NCI-H69 (cell line): ENCODE measurements around the gene TENT4A.
"Not testable (repeated sequence)": the region's sequence is repeated elsewhere in the genome, so short reads cannot be mapped to it uniquely, and the experiment has no call there.

ENCODE experiments used
- DNase-seq: peaks from one replicate; lab custom pipeline; 2025; lab: John Stamatoyannopoulos, UW

TENT4A gene

GRCh38 chr5:6713274-6714225 lies at the start of gene TENT4A:
TENT4A (plus strand) TSS chr5:6713432; CDS start chr5:6713984, 552 bp downstream.
- peak; percentile 66 for DNase-seq

GRCh38 chr5:6666762-6667161 lies 46.5 kb upstream of the TENT4A start:
- no peak for DNase-seq

DNA sequence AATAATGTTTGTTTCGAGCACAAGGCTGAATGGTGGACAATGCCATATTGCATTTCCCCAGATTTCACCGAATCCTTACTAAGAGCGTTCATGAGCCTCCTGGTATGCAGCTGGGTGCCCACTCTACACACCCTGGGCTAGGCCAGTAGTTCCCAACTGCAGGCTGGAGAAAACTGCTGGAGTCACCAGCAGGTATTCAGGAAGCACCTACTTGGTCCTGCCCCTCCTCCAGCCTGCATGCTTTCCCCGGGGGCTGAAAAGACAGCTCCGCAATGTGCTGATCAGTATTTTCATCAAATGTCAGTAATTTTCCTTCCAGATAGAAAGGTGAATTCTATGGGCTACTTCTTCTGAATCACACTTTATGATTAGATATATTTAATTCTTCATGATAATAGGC lies 45.6 kb upstream of the TENT4A start:
- no peak for DNase-seq

DNA sequence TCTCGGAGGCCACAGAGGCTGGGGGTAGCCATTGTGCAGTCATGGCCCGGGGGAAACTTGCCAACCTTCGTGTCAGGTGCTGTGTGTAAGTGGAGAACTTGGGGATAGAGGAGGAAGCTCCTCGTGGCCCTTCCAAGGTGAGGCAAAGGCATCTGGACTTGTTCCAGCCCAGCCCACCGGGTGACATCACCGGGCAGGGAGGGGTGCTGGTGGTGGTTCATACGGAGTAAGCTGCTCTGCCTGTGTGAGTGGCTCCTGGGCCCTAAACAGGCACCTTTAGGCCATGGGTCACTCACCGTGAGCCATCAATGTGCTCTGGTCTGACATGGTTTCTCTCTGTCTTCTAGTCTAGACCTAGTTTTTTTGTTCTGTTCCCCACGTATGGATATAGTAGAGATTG lies 44.5 kb upstream of the TENT4A start:
- DNase-seq: not testable (repeated sequence)

DNA sequence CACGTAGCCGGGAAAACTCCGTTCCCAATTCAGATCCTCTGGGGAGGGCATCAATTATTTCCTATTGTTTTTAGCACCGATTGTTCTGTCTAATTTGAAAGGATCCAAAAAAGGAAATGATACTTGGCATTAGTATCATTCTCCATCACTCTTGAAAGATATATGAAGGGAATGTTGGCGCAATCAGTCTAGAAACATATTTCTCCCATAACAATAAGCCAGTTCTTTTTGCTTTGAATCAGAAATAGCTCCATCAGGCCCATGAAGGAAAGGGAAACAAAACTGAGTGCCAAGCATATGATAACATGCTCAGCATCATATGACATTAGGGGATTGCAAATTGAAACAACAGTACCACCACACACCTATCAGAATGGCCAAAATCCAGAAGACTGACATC lies 40.2 kb upstream of the TENT4A start:
- no peak for DNase-seq

GRCh38 chr5:6673963-6674362 lies 39.3 kb upstream of the TENT4A start:
- no peak for DNase-seq

DNA sequence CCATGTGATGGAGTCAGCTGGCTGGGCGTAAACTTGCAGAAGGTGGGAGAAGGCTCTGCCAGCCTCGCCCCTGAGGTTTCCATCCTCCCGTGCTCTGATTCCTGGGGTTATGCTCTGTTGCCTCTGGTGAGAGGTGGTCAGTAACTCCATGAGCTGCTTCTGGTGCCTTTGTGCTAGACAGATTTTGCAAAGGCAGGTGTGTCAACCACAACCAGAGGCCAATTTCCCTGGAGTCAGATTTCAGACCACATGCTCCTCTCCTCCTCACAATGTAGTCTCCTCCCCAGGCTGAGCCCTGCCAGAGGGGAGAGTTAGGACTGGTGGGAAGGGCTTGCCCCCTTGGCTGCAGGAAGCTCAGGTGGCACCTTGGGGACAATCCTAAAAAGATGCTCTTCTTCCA lies 38.8 kb upstream of the TENT4A start:
- DNase-seq: peak; percentile 56

DNA sequence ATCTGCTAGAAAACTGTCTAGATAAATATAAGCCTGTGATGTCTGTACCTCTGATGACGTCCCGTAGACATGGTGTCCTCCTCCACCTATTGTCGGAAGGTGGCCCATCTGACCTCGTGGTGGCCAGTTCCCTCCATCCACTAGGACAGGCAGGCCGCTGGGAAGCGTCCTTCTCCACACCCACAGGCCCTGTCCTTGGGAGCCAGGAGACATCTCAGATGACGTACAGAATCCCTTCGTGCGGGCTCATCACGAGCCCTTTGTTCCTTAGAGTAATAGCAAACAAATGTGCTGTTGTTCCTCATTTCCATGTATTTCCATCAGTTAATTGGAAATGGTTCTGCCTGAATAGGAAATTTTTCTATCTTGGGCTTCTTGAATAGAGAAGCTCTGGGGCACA lies 38.3 kb upstream of the TENT4A start:
- DNase-seq: no peak

DNA sequence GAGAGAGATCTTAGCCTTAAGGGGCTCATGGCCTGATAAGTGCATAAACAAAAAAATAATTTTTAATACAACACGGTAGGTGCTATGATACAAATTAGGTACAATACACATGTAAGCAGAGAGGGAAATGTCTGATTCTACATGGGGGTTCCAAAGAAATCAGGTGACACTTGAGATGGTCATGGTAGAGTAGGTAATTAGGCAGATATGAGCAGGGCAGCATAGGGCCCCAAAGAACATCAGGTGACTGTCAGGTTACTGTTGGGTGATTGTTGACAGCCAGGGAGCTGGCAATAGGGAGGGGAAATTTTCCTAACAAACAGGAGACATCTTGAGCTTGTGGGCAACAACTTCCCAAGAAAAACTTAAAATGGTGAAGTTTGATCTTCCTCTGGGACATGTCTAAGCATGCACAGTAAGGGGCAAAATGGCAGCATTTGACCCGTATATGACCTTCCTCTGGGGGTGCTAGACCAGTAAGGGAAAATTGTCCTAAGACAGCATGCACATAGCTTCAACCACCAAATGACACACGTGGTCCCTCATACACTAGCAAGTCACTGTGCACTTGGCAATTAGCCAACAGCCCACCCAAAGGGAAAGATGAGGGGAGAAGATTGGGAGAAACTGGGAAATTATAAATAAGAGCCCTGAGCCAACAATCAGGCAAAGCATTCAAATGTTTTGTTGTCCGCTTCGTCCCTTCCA lies 37.3 kb upstream of the TENT4A start:
- no peak for DNase-seq

- DNase-seq: no peak
Observed at GRCh38 chr5:6676702-6677101, 36.5 kb upstream of the TENT4A start.

DNA sequence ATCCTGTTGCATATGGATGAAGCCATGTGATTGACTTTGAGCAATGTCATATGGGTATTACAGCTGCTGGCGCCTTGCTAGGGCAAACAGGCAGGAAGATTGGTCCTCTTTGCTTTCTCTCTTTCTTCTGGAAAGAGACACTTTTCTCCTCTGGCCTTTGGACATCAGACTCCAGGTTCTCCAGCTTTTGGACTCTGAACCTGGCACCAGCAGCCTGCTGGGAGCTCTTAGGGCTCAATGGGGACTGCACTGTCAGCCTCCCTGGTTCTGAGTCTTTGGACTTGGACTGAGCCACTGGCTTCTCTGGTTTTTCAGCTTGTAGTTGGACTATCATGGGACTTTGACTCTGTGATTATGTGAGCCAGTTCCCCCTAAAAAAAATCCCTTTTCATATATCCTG lies 34.8 kb upstream of the TENT4A start:
- DNase-seq: no peak

DNA sequence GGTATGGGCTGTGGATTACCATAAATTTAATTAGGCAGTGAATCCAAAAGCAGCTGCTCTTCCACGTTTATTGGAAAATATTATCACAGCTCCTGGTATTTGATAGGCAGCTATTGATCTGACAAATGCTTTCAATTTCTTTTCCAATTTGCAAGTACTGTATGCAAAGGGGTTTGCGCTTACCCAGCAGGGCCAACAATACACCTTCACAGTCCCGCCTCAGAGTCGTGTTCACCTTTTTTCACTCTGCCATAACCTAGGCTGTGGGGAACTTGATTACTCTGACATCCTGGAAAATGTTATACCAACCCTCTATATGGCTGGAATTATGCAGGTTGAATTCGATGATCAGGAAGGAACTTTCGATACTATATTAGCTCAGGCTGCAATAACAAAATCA lies 32.3 kb upstream of the TENT4A start:
- no peak for DNase-seq

- no peak for DNase-seq
Observed at GRCh38 chr5:6681682-6682081, 31.6 kb upstream of the TENT4A start.

DNA sequence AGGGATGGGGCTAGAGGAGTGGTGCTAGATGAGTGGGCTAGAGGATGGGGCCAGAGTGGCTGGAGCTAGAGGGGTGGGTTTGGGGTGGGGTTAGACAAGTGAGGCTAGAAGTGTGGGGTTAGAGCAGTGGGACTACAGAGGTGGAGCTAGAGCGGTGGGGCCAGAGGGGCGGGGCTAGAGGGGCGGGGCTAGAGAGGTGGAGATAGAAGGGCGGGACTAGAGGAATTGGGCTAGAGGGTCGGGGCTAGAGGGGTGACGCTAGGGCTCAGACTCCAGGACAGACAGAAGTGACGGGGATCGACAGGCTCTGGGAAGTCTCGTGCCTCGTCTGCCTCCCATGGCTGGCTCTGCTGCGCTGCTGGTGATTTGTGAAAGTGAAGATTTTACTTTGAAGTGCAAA lies 31.0 kb upstream of the TENT4A start:
- DNase-seq: peak; percentile 8

GRCh38 chr5:6683241-6683640 lies 30.0 kb upstream of the TENT4A start:
- peak; percentile 69 for DNase-seq

GRCh38 chr5:6684075-6684474 lies 29.2 kb upstream of the TENT4A start:
- no peak for DNase-seq

DNA sequence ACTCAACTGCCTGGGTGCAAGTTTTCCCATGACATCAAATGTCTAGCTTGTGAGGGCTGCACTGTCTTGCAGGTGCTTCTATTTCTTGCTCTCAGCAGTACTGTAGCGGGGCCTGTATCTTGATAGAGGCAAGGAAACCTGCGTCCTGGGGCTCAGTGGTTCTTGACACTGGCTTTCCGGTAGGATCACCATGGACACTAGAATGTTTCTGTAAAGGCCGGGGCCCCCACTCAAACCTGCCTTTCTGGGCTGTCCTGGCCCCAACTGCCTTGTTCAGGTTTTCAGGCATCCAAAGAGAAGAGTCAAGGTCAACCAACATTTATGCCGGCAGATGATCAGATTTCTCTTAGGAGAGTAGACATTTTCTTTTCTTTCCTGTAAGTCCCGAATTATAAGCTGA lies 26.7 kb upstream of the TENT4A start:
- DNase-seq: no peak

- DNase-seq: no peak
Observed at GRCh38 chr5:6686915-6687409, 26.3 kb upstream of the TENT4A start.

- no peak for DNase-seq
Observed at GRCh38 chr5:6687505-6687904, 25.7 kb upstream of the TENT4A start.

- DNase-seq: no peak
Observed at GRCh38 chr5:6692906-6693305, 20.3 kb upstream of the TENT4A start.

DNA sequence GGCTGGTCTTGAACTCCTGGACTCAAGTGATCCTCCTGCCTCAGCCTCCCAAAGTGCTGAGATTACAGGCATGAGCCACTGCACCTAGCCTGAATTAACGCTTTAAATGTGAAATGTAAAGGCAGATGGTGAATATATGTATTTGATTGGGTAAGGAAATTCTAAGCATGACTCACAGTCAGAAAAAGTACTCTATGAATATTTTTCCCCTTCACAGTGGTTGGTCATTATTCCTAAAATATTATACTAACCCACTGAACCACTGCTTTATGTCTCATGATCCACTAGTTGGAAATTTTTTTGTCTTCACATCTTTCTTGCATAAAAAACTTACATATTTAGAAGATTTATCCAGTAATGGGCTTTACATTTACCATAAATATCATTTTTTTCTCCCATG lies 14.5 kb upstream of the TENT4A start:
- no peak for DNase-seq

- DNase-seq: no peak
Observed at GRCh38 chr5:6699357-6699756, 13.9 kb upstream of the TENT4A start.

DNA sequence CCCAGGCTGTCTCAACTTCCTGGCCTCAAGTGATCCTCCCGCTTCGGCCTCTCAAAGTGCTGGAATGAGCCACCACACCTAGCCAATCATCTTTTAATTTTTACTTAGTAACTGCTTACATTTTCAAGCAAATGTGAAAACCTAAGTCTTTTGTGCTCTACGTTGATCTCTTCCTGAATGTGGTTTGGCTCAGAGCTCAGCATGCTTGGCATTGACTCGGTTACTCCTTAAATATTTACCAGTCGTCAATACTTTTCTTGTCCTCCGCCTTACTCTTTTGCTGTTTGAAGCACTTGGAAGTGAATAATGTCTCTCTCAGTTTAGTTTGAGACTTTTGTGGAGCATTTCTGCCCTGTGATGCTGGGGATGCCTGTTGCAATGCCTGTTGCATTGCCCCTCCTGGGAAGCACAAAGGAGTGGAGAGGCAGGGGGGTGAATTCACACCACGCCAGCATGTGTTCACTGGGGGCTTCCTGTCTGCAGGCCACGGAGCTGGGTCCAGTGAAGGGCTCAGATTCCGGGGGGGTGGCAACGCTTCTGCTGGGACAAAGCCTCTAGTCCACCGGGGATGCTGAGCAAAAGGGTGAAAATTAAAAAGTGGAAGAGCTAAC lies 13.1 kb upstream of the TENT4A start:
- no peak for DNase-seq
